PC-3 (cell line): ENCODE data around the gene SCGB1A1. TPM values are rescaled to one million over a fixed set of nuclear protein-coding genes. Genes with fewer than 3 reads are reported as not detected.
A peak's percentile ranks its signal among the peaks of the same experiment; 100 is the strongest.

ENCODE experiments used
- ATAC-seq: fragments of 200-7000 bp; cut with Tn5 transposase; 2 replicates; pipeline ENCODE4 v1.9.1; 2020; ENCODE audit warnings: mild to moderate bottlenecking, moderate library complexity
- BruUV-seq: library from RNA; stranded (reverse); fragments of 400-500 nt; replicated peaks from 2 replicates; lab custom pipeline; 2021; lab: Mats Ljungman, UMichigan
- CTCF ChIA-PET: fragments of 300-600 bp; sonication (Branson Sonifier 250); formaldehyde crosslinking; loops from one replicate; lab custom pipeline; 2022; ENCODE audit warnings: antibody characterized with exemption; lab: Charles Lee
- POLR2A ChIA-PET: fragments of 300-600 bp; sonication (Branson Sonifier 250); formaldehyde crosslinking; loops from one replicate; lab custom pipeline; 2022; ENCODE audit warnings: antibody characterized with exemption; ENCODE audit not compliant: unreplicated experiment; lab: Charles Lee
- DNase-seq: peaks from one replicate; pipeline ENCODE4 v3.0.0-alpha.2; 2015
- H2AFZ ChIP-seq: fragments of 300-600 bp; sonication (generic); 2 replicates; pipeline ENCODE4 v1.6.0; 2016; ENCODE audit warnings: antibody characterized with exemption, low read length
- H3F3A ChIP-seq: fragments of 300-600 bp; sonication (generic); one replicate; pipeline ENCODE4 v1.6.0; 2017; ENCODE audit warnings: antibody characterized with exemption, low read length, control low read depth, mild to moderate bottlenecking; ENCODE audit not compliant: unreplicated experiment
- H3K27ac ChIP-seq: fragments of 300-600 bp; sonication (generic); 2 replicates; pipeline ENCODE4 v1.5.1; 2016; ENCODE audit warnings: mild to moderate bottlenecking, low read length
- H3K27me3 ChIP-seq: fragments of 300-600 bp; sonication (generic); 2 replicates; pipeline ENCODE4 v1.6.1; 2016; ENCODE audit warnings: low read length, mixed read lengths
- H3K36me3 ChIP-seq: fragments of 300-600 bp; sonication (generic); 2 replicates; pipeline ENCODE4 v1.6.1; 2016; ENCODE audit warnings: low read depth, mixed run types, low read length, mixed read lengths
- H3K4me1 ChIP-seq: fragments of 300-600 bp; sonication (generic); 2 replicates; pipeline ENCODE4 v1.5.1; 2016; ENCODE audit warnings: low read length; ENCODE audit not compliant: insufficient read depth
- H3K4me2 ChIP-seq: fragments of 300-600 bp; sonication (generic); 2 replicates; pipeline ENCODE4 v1.6.0; 2016; ENCODE audit warnings: low read length
- H3K4me3 ChIP-seq: fragments of 300-600 bp; sonication (generic); 2 replicates; pipeline ENCODE4 v1.5.1; 2016; ENCODE audit warnings: mild to moderate bottlenecking, low read length, mixed read lengths
- H3K79me2 ChIP-seq: fragments of 300-600 bp; sonication (generic); 2 replicates; pipeline ENCODE4 v1.6.1; 2017; ENCODE audit warnings: low read length, mixed read lengths
- H3K9ac ChIP-seq: fragments of 300-600 bp; sonication (generic); 2 replicates; pipeline ENCODE4 v1.6.0; 2016; ENCODE audit warnings: mild to moderate bottlenecking, low read length
- H3K9me2 ChIP-seq: fragments of 300-600 bp; sonication (generic); replicated peaks from 2 replicates; pipeline ENCODE4 v1.6.1; 2016; ENCODE audit warnings: mixed run types, low read length, mixed read lengths
- H3K9me3 ChIP-seq: fragments of 300-600 bp; sonication (generic); 2 replicates; pipeline ENCODE4 v1.6.1; 2016; ENCODE audit warnings: low read length, mixed read lengths
- H4K20me1 ChIP-seq: fragments of 300-600 bp; sonication (generic); 2 replicates; pipeline ENCODE4 v1.6.1; 2016; ENCODE audit warnings: low read length, mixed read lengths
- EZH2 ChIP-seq: fragments of 300-600 bp; sonication (generic); IDR thresholded peaks from one replicate; pipeline ENCODE4 v1.6.1; 2017; ENCODE audit warnings: antibody characterized with exemption, mild to moderate bottlenecking, low read length; ENCODE audit not compliant: unreplicated experiment
- EZH2phosphoT487 ChIP-seq: fragments of 300-600 bp; sonication (generic); IDR thresholded peaks from 2 replicates; pipeline ENCODE4 v1.6.1; 2018; ENCODE audit warnings: mild to moderate bottlenecking, antibody characterized with exemption, low read length, borderline replicate concordance
- intact Hi-C: fragments of 100-400 bp; cut with micrococcal nuclease; formaldehyde crosslinking; loops from 2 replicates; pipeline ENCODE4 v1.9.0; 2023
- total RNA-seq: library from RNA; depleted of rRNA; stranded (reverse); fragments of >200 nt; gene quantifications from 2 replicates; pipeline ENCODE4 v1.2.3, GENCODE V29; 2014
- TF ChIP-seq, protein P1 (sequence below): fragments of 300-600 bp; sonication (generic); conservative IDR thresholded peaks from 2 replicates; pipeline ENCODE4 v1.5.1; 2017; ENCODE audit warnings: antibody characterized with exemption, low read depth, mild to moderate bottlenecking, low read length

SCGB1A1 gene
- total RNA-seq, 1 experiment from 2014 or later, result not detected

GRCh38 chr11:62443390-62444235, 24.8 kb downstream of the SCGB1A1 start:
- H3K27me3 ChIP-seq, result no peaks in the 10 kb centered on the region
- TF ChIP-seq, protein P1, sequence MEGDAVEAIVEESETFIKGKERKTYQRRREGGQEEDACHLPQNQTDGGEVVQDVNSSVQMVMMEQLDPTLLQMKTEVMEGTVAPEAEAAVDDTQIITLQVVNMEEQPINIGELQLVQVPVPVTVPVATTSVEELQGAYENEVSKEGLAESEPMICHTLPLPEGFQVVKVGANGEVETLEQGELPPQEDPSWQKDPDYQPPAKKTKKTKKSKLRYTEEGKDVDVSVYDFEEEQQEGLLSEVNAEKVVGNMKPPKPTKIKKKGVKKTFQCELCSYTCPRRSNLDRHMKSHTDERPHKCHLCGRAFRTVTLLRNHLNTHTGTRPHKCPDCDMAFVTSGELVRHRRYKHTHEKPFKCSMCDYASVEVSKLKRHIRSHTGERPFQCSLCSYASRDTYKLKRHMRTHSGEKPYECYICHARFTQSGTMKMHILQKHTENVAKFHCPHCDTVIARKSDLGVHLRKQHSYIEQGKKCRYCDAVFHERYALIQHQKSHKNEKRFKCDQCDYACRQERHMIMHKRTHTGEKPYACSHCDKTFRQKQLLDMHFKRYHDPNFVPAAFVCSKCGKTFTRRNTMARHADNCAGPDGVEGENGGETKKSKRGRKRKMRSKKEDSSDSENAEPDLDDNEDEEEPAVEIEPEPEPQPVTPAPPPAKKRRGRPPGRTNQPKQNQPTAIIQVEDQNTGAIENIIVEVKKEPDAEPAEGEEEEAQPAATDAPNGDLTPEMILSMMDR, result no peak
- TF ChIP-seq EZH2, result no peak
- no peak for TF ChIP-seq EZH2phosphoT487
- no peaks in the 10 kb centered on the region for H3K79me2 ChIP-seq
- no TSS peak for BruUV-seq
- H3K9ac ChIP-seq, result no peak overlapping the region
- H3K27ac ChIP-seq, result no peak overlapping the region
- intact Hi-C loops, result loop anchor here (2.0 kb wide), 1 partner anchor 17 kb away; no protein-coding TSS in a partner anchor
- ATAC-seq (no peak), DNase-seq (no peak)
- H3K36me3 ChIP-seq, result no peaks in the 10 kb centered on the region
- no peaks in the 10 kb centered on the region for H4K20me1 ChIP-seq
- no peak overlapping the region for H3K4me3 ChIP-seq
- H3F3A ChIP-seq, result no peaks in the 10 kb centered on the region
- CTCF ChIA-PET, result interaction anchor here (1.8 kb wide), 1 partner anchor 100 kb away, joined by 7 read pairs; no protein-coding TSS in a partner anchor
- H2AFZ ChIP-seq, result no peak overlapping the region
- H3K9me3 ChIP-seq, result no peaks in the 10 kb centered on the region
- POLR2A ChIA-PET, result no interaction called here
- H3K9me2 ChIP-seq, result no peaks in the 10 kb centered on the region
- no peak overlapping the region for H3K4me2 ChIP-seq
- H3K4me1 ChIP-seq, result peaks cover 32% of the 10 kb centered on the region

DNA sequence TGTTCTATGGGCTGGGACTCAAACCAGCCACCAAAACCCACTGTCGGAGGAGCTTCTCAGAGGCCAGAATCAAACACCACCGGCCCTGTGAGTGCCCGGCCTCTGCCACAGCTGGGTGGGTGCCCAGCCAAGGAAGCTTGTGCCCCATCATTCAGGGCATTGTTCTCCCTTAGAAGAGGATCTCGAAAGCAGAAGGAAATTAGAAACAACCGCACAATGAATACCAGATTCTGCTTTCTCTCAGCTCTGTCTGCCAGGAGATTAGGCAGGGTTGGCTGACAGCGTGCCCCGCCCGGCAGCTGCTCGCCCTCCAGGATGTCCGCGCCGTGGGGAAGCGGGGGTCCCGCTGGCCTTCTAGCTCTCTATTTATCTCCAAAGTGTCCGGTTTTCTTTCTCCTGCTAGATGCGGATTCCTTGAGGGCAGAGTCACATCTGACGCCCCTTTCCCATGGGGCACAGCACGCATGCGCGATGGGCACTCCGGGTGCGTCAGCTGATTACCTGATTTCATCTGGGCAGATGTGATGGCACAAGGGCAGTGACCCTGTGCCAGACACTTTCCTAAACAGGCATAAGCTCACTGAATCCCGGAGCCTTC, 25.5 kb downstream of the SCGB1A1 start:
- H3K9me2 ChIP-seq, result no peaks in the 10 kb centered on the region
- no peaks in the 10 kb centered on the region for H3K79me2 ChIP-seq
- no TSS peak for BruUV-seq
- CTCF ChIA-PET, result interaction anchor here (0.6 to 1.8 kb wide), 2 partner anchors 19 to 99 kb away, joined by 6 to 7 read pairs; no protein-coding TSS in a partner anchor
- TF ChIP-seq, protein P1, result no peak
- TF ChIP-seq EZH2 (no peak), EZH2phosphoT487 (no peak)
- H3K4me2 ChIP-seq, result peak overlapping the region; percentile 56
- DNase-seq (no peak), ATAC-seq (no peak)
- no peaks in the 10 kb centered on the region for H4K20me1 ChIP-seq
- H3K9ac ChIP-seq, result no peak overlapping the region
- no peak overlapping the region; the same call in 1 of the 2 replicates for H2AFZ ChIP-seq
- no peak overlapping the region for H3K4me3 ChIP-seq
- H3K27me3 ChIP-seq, result no peaks in the 10 kb centered on the region
- no peaks in the 10 kb centered on the region for H3K9me3 ChIP-seq
- intact Hi-C loops, result loop anchor here (2.0 kb wide), 1 partner anchor 18 kb away; no protein-coding TSS in a partner anchor
- H3K4me1 ChIP-seq, result peaks cover 36% of the 10 kb centered on the region
- POLR2A ChIA-PET, result no interaction called here
- peak overlapping the region; percentile 46 for H3K27ac ChIP-seq
- no peaks in the 10 kb centered on the region for H3K36me3 ChIP-seq
- no peaks in the 10 kb centered on the region for H3F3A ChIP-seq
